Mesothelial cell of epicardium (in vitro differentiated cells): ENCODE results near the gene PANK2. TPM values are rescaled to one million over a fixed set of nuclear protein-coding genes. Genes with fewer than 3 reads are reported as not detected.
A peak's percentile ranks its signal among the peaks of the same experiment; 100 is the strongest.
"Not testable (repeated sequence)": the region's sequence is repeated elsewhere in the genome, so short reads cannot be mapped to it uniquely, and the experiment has no call there.

Source experiments
- DNase-seq, 2 experiments: peaks; one replicate each; pipeline ENCODE4 v3.0.0; 2021; ENCODE audit warnings: low spot score in 2 of 2; ENCODE audit not compliant: unreplicated experiment in 2 of 2
- H3K27ac Mint-ChIP-seq: 2 replicates; pipeline ENCODE4 v1.8.0; 2021; ENCODE audit warnings: mixed read lengths
- H3K27me3 Mint-ChIP-seq: 2 replicates; pipeline ENCODE4 v1.8.0; 2021; ENCODE audit warnings: low read depth, mixed read lengths
- H3K36me3 Mint-ChIP-seq: 2 replicates; pipeline ENCODE4 v1.8.0; 2021; ENCODE audit warnings: mixed read lengths
- H3K4me1 Mint-ChIP-seq: 2 replicates; pipeline ENCODE4 v1.8.0; 2021; ENCODE audit warnings: mixed read lengths
- H3K4me3 Mint-ChIP-seq: 2 replicates; pipeline ENCODE4 v1.8.0; 2021; ENCODE audit warnings: mild to moderate bottlenecking, moderate library complexity, mixed read lengths
- H3K9me3 Mint-ChIP-seq: 2 replicates; pipeline ENCODE4 v1.8.0; 2021; ENCODE audit warnings: mixed read lengths
- CTCF ChIP-seq: fragments of 200-600 bp; sonication (generic); IDR thresholded peaks from one replicate; pipeline ENCODE4 v1.5.0; 2021; ENCODE audit warnings: antibody characterized with exemption; ENCODE audit not compliant: unreplicated experiment
- total RNA-seq: library from RNA; stranded (reverse); gene quantifications from 3 replicates; pipeline ENCODE4 v1.2.1, GENCODE V29; 2021

PANK2 gene
- 48.3 to 52.5 TPM (median 48.7 TPM) in 3 replicates for total RNA-seq

- TF ChIP-seq CTCF, result no peak
- Mint-ChIP-seq H3K9me3 (no peaks in the 10 kb centered on the region), H3K27ac (peak within 1 kb of the TSS; percentile 93), H3K4me1 (peaks cover 43% of the 10 kb centered on the region), H3K4me3 (peak within 1 kb of the TSS; percentile 94), H3K36me3 (peaks cover 8% of the 10 kb centered on the region), H3K27me3 (no peaks in the 10 kb centered on the region)
- DNase-seq, result peak; percentile 97 to 98
These were observed at the start of gene PANK2 for GRCh38 chr20:3888622-3889488. Gene PANK2 (plus strand): TSS chr20:3889387.

GRCh38 chr20:3840201-3840600, 49.0 kb upstream of the PANK2 start:
- H3K27ac Mint-ChIP-seq, H3K27me3 Mint-ChIP-seq, H3K4me1 Mint-ChIP-seq, H3K4me3 Mint-ChIP-seq, H3K9me3 Mint-ChIP-seq, DNase-seq: not testable (repeated sequence)
- peaks cover 13% of the 10 kb centered on the region for H3K36me3 Mint-ChIP-seq

- TF ChIP-seq CTCF, result no peak
- Mint-ChIP-seq H3K27me3 (no peaks in the 10 kb centered on the region), H3K9me3 (no peaks in the 10 kb centered on the region), H3K4me1 (peaks cover 8% of the 10 kb centered on the region), H3K27ac (no peak overlapping the region), H3K4me3 (no peak overlapping the region), H3K36me3 (peaks cover 4% of the 10 kb centered on the region)
- no peak for DNase-seq
These were observed 46.7 kb upstream of the PANK2 start for GRCh38 chr20:3842348-3842930.

GRCh38 chr20:3843490-3843889, 45.7 kb upstream of the PANK2 start:
- H3K36me3 Mint-ChIP-seq, result peaks cover 6% of the 10 kb centered on the region
- peaks cover 13% of the 10 kb centered on the region for H3K4me1 Mint-ChIP-seq
- no peak for DNase-seq
- H3K27me3 Mint-ChIP-seq, result no peaks in the 10 kb centered on the region
- H3K4me3 Mint-ChIP-seq, result no peak overlapping the region
- no peak overlapping the region for H3K27ac Mint-ChIP-seq
- no peak for TF ChIP-seq CTCF
- no peaks in the 10 kb centered on the region for H3K9me3 Mint-ChIP-seq

GRCh38 chr20:3843990-3844619, 45.1 kb upstream of the PANK2 start:
- peaks cover 18% of the 10 kb centered on the region for H3K4me1 Mint-ChIP-seq
- not testable (repeated sequence) for DNase-seq, H3K4me3 Mint-ChIP-seq, H3K9me3 Mint-ChIP-seq, H3K27ac Mint-ChIP-seq, H3K27me3 Mint-ChIP-seq, H3K36me3 Mint-ChIP-seq

- DNase-seq, result no peak
- H3K36me3 Mint-ChIP-seq, result peaks cover 8% of the 10 kb centered on the region
- H3K27ac Mint-ChIP-seq, result peak overlapping the region; percentile 93
These were observed 42.8 kb upstream of the PANK2 start for GRCh38 chr20:3846378-3846739.

More at GRCh38 chr20:3846378-3846739, 42.8 kb upstream of the PANK2 start:
- Mint-ChIP-seq H3K27me3 (no peaks in the 10 kb centered on the region), H3K9me3 (no peaks in the 10 kb centered on the region), H3K4me1 (peaks cover 18% of the 10 kb centered on the region), H3K4me3 (peak overlapping the region; percentile 84)
- no peak for TF ChIP-seq CTCF
